Uterus (tissue), 4 donors: Measurements from ENCODE around the gene TRAPPC14. TPM values are rescaled to one million over a fixed set of nuclear protein-coding genes. Genes with fewer than 3 reads are reported as not detected.

Experiments
- DNase-seq, 2 donors: peaks; one replicate each; pipeline ENCODE4 v3.0.0-alpha.2; 2019 to 2020
- H3K27ac ChIP-seq, 2 donors: fragments of 200-600 bp; sonication (generic); 1 replicate in 1 of 2; 2 replicates in 1 of 2; pipeline ENCODE4 v1.5.1; 2016 to 2018
- H3K27me3 ChIP-seq, 2 donors: fragments of 200-600 bp; sonication (generic); one replicate each; pipeline ENCODE4 v1.5.1; 2018 to 2019; ENCODE audit warnings: control low read depth in 1 of 2
- H3K36me3 ChIP-seq, 2 donors: fragments of 200-600 bp; sonication (generic); one replicate each; pipeline ENCODE4 v1.5.1; 2019; ENCODE audit warnings: control low read depth in 1 of 2
- H3K4me1 ChIP-seq, 2 donors: fragments of 200-600 bp; sonication (generic); one replicate each; pipeline ENCODE4 v1.5.1; 2018 to 2019; ENCODE audit warnings: control low read depth in 1 of 2
- H3K4me3 ChIP-seq, 2 donors: fragments of 200-600 bp; sonication (generic); 1 replicate in 1 of 2; 2 replicates in 1 of 2; pipeline ENCODE4 v1.5.1; 2018 to 2019; ENCODE audit warnings: mild to moderate bottlenecking in 1 of 2
- H3K9me3 ChIP-seq, 2 donors: fragments of 200-600 bp; sonication (generic); one replicate each; pipeline ENCODE4 v1.5.1; 2019; ENCODE audit warnings: control low read depth in 1 of 2
- POLR2A ChIP-seq, 2 donors: fragments of 450-650 bp; IDR thresholded peaks; one replicate each; pipeline ENCODE4 v1.6.1; 2016; ENCODE audit warnings: antibody characterized with exemption in 2 of 2, mild to moderate bottlenecking in 1 of 2, moderate library complexity in 1 of 2
- intact Hi-C: fragments of 100-400 bp; cut with DNase I; formaldehyde crosslinking; loops from one replicate; pipeline ENCODE4 v1.15.1; 2023; ENCODE audit warnings: low total_unique reads
- total RNA-seq, 4 donors: library from RNA; depleted of rRNA in 3 of 4; stranded (reverse); fragments of >200 nt in 3 of 4; gene quantifications; one replicate each; pipeline versions ENCODE4 v1.1.0 to v1.2.4, GENCODE V29; 2014 to 2023
- TF ChIP-seq, protein P1 (sequence below), 4 experiments: fragments of 200-600 bp in 2 of 4; fragments of 450-650 bp in 2 of 4; sonication (generic) in 2 of 4; IDR thresholded peaks; one replicate each; pipeline ENCODE4 v1.5.1; 2016 to 2019; ENCODE audit warnings: antibody characterized with exemption in 4 of 4, mild to moderate bottlenecking in 2 of 4, moderate library complexity in 1 of 4
- donor health status: DM: yes; HTN: yes; CAD: no.

Gene TRAPPC14
- total RNA-seq, 4 donors from 2014 or later, result 2.8 to 22.3 (median 5.7) TPM

DNA sequence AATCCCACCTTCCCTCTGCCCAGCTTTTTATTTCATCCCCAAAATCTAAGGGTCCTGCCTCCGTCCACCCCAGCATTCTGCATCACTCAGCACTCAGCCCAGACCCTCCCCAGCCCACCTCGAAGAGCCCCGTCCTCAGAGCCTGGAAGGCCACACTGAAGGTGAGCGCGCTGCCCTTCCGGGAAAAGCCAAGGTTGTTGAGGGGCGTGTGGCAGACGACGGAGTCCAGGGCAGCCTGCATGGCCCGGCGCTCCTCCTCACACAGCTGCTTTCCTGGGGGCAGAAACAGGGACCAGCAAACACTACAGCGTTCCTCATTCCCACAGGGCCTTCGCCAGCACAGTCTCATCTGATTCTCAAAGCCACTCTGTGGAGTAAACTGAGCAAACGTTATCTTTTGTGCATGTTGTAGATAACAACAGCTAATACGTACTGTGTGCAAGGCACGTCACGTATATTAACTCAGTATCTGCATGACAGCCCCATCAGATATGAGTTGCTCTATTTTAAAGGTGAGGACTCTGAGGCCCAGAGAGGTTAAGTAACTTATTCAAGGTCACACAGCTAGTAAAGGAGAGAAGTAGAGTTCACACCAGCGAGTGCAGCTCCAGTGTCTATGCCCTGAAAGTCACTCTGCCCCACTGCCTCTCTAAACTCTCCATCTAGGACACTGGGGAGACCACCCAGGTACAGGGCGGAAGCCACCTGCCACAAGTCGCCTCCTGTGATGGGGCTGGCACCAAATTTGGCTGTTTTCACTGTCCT, 2.8 kb downstream of the TRAPPC14 start:
- Histone ChIP-seq H3K4me1 (peaks cover 0 to 8% of the 10 kb centered on the region in 2 donors), H3K27me3 (no peaks in the 10 kb centered on the region), H3K4me3 (no peak overlapping the region), H3K9me3 (no peaks in the 10 kb centered on the region), H3K36me3 (no peaks in the 10 kb centered on the region), H3K27ac (no peak overlapping the region)
- DNase-seq, result no peak
- TF ChIP-seq, protein P1, sequence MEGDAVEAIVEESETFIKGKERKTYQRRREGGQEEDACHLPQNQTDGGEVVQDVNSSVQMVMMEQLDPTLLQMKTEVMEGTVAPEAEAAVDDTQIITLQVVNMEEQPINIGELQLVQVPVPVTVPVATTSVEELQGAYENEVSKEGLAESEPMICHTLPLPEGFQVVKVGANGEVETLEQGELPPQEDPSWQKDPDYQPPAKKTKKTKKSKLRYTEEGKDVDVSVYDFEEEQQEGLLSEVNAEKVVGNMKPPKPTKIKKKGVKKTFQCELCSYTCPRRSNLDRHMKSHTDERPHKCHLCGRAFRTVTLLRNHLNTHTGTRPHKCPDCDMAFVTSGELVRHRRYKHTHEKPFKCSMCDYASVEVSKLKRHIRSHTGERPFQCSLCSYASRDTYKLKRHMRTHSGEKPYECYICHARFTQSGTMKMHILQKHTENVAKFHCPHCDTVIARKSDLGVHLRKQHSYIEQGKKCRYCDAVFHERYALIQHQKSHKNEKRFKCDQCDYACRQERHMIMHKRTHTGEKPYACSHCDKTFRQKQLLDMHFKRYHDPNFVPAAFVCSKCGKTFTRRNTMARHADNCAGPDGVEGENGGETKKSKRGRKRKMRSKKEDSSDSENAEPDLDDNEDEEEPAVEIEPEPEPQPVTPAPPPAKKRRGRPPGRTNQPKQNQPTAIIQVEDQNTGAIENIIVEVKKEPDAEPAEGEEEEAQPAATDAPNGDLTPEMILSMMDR (IDR thresholded peaks at IDR 0.05), result no peak
- no peak for TF ChIP-seq POLR2A (IDR thresholded peaks at IDR 0.05)
- intact Hi-C loops, result no loop called here

DNA sequence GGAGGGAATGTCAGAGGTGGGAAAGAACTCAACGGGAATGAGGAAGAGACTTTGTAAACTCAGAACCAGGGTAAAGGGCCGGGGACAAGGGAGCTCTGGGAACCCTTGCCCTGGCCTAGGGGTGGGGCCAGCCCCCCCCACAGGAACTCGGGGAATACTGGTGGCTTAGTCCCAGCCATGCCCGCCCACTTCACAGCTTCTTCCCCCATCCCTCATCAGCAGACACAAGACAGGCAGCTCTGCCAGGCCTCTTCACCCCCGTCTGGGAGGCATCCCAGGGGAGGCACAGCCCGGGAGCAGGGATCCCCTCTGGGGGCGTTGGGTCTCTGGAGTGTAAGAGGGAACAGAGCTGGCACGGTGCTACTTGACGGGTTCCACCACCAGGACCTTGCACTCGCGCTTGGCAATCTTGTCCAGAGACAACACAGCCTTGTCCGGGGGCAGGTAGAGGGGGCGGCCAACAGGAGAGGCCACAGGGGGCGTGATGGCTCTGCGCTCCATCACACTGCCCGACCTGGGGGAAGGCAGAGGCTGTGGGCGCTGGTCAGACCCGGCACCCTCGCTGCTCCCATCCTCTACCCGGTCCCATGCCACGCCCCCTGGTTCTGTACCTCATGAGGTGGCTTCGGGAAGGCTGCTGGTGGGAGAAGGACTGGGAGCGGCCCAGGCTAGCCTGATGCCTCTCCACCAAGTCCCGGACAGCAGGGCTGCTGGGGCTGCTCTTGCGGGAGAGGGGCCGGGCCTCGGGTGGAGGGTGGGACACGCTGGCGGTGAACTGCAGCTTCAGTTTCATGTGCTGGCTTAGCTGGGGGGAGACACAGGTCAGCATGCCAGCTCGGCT, 3.7 kb downstream of the TRAPPC14 start:
- TF ChIP-seq POLR2A (IDR thresholded peaks at IDR 0.05), result no peak
- TF ChIP-seq, protein P1 (IDR thresholded peaks at IDR 0.05), result no peak
- intact Hi-C loops, result no loop called here
- Histone ChIP-seq H3K4me1 (peaks cover 0 to 11% of the 10 kb centered on the region in 2 donors), H3K27me3 (no peaks in the 10 kb centered on the region), H3K9me3 (no peaks in the 10 kb centered on the region), H3K4me3 (no peak overlapping the region), H3K36me3 (no peaks in the 10 kb centered on the region), H3K27ac (peak overlapping the region in 1 of 2 donors; percentile 10)
- no peak for DNase-seq

DNA sequence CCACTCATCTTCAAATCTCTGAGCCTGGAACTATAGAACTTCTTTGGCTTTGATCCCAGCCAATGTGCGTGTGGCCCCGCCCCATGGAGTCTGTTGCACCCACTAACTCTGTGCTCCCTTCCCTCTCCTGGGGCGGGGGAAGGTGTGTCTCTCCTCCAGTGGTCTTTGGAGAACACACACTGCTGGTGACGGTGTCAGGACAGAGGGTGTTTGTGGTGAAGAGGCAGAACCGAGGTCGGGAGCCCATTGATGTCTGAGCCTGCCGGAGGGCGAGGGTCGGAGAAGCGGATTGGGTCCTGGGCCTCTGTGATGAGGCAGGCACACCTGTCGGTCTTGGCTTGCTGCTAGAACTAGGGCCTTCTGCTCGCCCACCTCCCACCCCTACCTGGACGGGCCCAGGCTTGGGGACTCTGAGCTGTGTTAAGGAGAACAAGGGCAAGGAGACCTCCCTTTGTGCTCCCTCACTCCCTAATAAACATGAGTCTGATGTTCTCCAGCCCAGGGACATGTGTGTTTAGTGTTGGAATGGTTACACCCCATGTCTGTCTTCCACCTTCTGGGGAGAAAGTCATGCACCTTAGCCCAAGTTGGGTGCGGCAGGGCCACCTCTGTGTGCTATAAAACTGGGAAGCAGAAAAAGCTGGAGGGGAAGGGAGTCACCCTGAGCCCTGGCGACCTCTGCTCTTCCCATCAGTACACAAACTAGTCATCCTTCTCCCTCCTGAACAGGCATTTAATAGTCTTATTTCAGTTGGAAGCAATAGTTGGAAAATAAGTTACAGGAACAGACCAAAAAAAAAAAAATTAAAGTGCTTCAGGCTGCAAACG, 4.6 kb downstream of the TRAPPC14 start:
- H3K4me1 ChIP-seq, result peaks cover 0 to 16% of the 10 kb centered on the region in 2 donors
- intact Hi-C loops, result no loop called here

DNA sequence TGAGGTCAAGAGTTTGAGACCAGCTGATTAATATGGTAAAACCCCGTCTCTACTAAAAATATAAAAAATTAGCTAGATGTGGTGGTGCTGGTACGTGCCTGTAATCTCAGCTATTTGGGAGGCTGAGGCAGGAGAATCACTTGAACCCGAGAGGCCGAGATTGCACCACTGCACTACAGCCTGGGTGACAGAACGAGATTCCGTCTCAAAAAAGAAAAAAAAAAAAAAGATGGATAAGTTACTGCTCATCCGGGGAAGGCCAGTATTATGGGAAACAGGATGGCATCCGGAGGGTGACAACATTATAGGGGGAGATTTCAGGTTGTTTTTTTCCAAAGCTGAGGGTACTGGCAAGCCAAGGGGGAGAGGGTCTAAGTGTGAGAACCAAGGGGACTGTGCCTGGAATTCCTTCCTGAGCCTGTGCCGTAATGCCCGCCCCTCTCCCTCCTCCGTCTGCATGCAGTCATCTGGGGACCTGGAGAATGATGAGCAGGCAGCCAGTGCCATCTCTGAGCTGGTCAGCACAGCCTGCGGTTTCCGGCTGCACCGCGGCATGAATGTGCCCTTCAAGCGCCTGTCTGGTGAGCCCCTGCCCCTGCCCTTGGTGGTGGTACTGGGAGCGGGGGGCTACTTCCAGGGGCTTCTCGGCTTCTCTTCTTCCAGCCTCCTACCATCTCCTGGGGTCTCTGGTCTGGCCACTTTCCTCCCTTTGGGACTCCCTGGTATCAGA, 5.4 kb downstream of the TRAPPC14 start:
- Histone ChIP-seq H3K36me3 (no peaks in the 10 kb centered on the region), H3K27ac (no peak overlapping the region), H3K4me1 (peaks cover 0 to 18% of the 10 kb centered on the region in 2 donors), H3K9me3 (no peaks in the 10 kb centered on the region), H3K4me3 (no peak overlapping the region), H3K27me3 (no peaks in the 10 kb centered on the region)
- TF ChIP-seq, protein P1 (IDR thresholded peaks at IDR 0.05), result no peak
- TF ChIP-seq POLR2A (IDR thresholded peaks at IDR 0.05), result no peak
- intact Hi-C loops, result no loop called here
- no peak for DNase-seq

More for the DNA sequence above, 4.6 kb downstream of the TRAPPC14 start:
- Histone ChIP-seq H3K36me3 (no peaks in the 10 kb centered on the region), H3K4me3 (no peak overlapping the region), H3K27ac (no peak overlapping the region), H3K9me3 (no peaks in the 10 kb centered on the region), H3K27me3 (no peaks in the 10 kb centered on the region)
- TF ChIP-seq POLR2A (IDR thresholded peaks at IDR 0.05), result no peak
- TF ChIP-seq, protein P1 (IDR thresholded peaks at IDR 0.05), result no peak
- DNase-seq, result no peak
